K562 treated with DMSO at 1 percent for 4 hours (cell line): ENCODE measurements around the gene SPRR3. TPM values are rescaled to one million over a fixed set of nuclear protein-coding genes. Genes with fewer than 3 reads are reported as not detected.

Experiments
- total RNA-seq: library from RNA; unstranded; fragments of 300-600 nt; gene quantifications from 2 replicates; pipeline ENCODE4 v1.2.3, GENCODE V29; 2022; ENCODE audit not compliant: insufficient read depth

The SPRR3 gene, protein sequence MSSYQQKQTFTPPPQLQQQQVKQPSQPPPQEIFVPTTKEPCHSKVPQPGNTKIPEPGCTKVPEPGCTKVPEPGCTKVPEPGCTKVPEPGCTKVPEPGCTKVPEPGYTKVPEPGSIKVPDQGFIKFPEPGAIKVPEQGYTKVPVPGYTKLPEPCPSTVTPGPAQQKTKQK
- total RNA-seq: not detected in 2 replicates

GRCh38 chr1:153001382-153001781, at the start of gene SPRR3:
Gene SPRR3 (plus strand): TSS chr1:153001749. CDS start chr1:153003021, 1,272 bp downstream.

GRCh38 chr1:152970495-152970894, 31.1 kb upstream of the SPRR3 start, which contains the start of gene SPRR4:
Gene SPRR4 (plus strand): TSS chr1:152970648. CDS start chr1:152971891, 1,243 bp downstream.

GRCh38 chr1:152983743-152984142, 17.8 kb upstream of the SPRR3 start, which contains the start of gene SPRR1A:
Gene SPRR1A (plus strand): TSS chr1:152984081. CDS start chr1:152985231, 1,150 bp downstream.

DNA sequence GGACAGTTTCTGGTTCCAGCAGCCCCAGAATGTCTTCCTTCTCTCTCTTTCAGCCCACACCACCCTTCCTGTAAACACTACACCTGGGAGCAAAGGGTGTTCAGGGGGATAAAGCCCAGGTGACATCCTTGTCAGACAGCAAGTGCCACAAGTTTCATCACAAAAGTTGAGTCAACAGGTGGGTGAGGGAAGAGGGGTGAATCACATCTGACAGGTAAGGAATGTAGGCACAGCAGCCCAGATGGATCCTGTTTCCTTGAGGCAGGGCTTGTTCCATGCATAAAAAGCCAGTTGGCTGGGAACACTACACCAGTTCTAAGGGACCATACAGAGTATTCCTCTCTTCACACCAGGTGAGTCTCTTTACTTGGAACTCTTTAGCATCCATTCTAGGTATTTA, 29.3 kb downstream of the SPRR3 start, which contains the start of gene SPRR1B:
Gene SPRR1B (plus strand): TSS at position 309 of the 400 bp plus-strand sequence. CDS start 1,143 bp downstream, outside the sequence.

DNA sequence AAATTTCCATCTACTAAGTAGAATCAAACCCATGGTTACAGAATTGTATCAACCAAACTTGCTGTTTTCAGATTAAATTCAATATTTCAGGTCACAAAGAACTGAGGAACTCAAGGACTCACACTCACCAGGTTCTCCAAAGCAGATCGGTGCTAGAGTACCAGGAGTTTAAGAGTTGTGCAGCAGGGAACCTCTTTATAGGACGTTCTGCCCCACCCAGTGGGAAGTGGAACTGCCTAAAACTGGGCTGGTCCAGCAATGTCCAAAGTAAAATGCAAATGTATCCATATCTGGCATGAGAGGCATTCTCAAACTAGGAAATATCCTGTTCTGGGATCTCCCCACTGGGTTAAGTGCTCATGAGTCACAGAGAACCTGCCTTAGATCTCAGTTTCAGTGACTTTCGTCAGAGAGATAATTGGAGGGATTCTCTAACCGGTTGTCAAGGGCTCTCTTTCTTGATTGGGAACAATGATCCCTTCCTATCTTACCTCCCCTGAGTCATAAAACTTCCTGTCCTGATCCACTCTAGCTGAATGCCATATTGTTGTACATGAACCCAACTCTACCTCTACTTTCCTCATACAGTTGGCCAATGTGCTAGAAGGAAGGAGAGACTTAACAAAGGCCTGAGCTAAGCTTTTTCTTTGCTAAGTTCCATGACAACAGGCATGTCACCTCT, 39.5 kb downstream of the SPRR3 start, which contains the start of gene SPRR2D:
Gene SPRR2D (minus strand): TSS at position 171 of the 682 bp plus-strand sequence. CDS start 774 bp downstream, outside the sequence.

Other genes with a start within 250 kb of the SPRR3 start
- not detected in 2 replicates for gene KPRP, start 243.7 kb upstream of the SPRR3 start, total RNA-seq
- gene LCE1F, start 226.6 kb upstream of the SPRR3 start, total RNA-seq: not detected in 2 replicates
- not detected in 2 replicates for gene LCE1E, start 215.5 kb upstream of the SPRR3 start, total RNA-seq
- not detected in 2 replicates for gene LCE1D, start 205.0 kb upstream of the SPRR3 start, total RNA-seq
- gene LCE1C, start 195.1 kb upstream of the SPRR3 start, total RNA-seq: not detected in 2 replicates
- not detected in 2 replicates for gene LCE1B, start 189.8 kb upstream of the SPRR3 start, total RNA-seq
- gene LCE1A, start 174.3 kb upstream of the SPRR3 start, total RNA-seq: not detected in 2 replicates
- gene LCE6A, start 158.9 kb upstream of the SPRR3 start, total RNA-seq: not detected in 2 replicates
- not detected in 2 replicates for gene LCE7A, start 141.8 kb upstream of the SPRR3 start, total RNA-seq
- not detected in 2 replicates for gene SMCP, start 123.4 kb upstream of the SPRR3 start, total RNA-seq
- not detected in 2 replicates for gene IVL, start 93.2 kb upstream of the SPRR3 start, total RNA-seq
- not detected in 2 replicates for gene SPRR5, start 54.5 kb upstream of the SPRR3 start, total RNA-seq
- gene SPRR4, start 31.1 kb upstream of the SPRR3 start, total RNA-seq: not detected in 2 replicates
- not detected in 2 replicates for gene SPRR1A, start 17.7 kb upstream of the SPRR3 start, total RNA-seq
- gene SPRR1B, start 29.5 kb downstream of the SPRR3 start, total RNA-seq: not detected in 2 replicates
- 36.6 and 103 TPM in 2 replicates for gene SPRR2D, start 39.4 kb downstream of the SPRR3 start, total RNA-seq
- gene SPRR2A, start 55.8 kb downstream of the SPRR3 start, total RNA-seq: not detected in 2 replicates
- gene SPRR2B, start 69.9 kb downstream of the SPRR3 start, total RNA-seq: not detected in 2 replicates
- gene SPRR2E, start 92.8 kb downstream of the SPRR3 start, total RNA-seq: not detected in 2 replicates
- gene SPRR2F, start 111.8 kb downstream of the SPRR3 start, total RNA-seq: not detected in 2 replicates
- gene SPRR2G, start 149.1 kb downstream of the SPRR3 start, total RNA-seq: not detected in 2 replicates
- not detected in 2 replicates for gene LELP1, start 201.7 kb downstream of the SPRR3 start, total RNA-seq
- 1.4 and 1.7 TPM in 2 replicates for gene PRR9, start 215.8 kb downstream of the SPRR3 start, total RNA-seq